ENCODE results near the gene CA5A.
A peak's percentile ranks its signal among the peaks of the same experiment; 100 is the strongest.
"Not testable (repeated sequence)": the region's sequence is repeated elsewhere in the genome, so short reads cannot be mapped to it uniquely, and the experiment has no call there.

Gene CA5A

GRCh38 chr16:87869061-87869878 is 67.1 kb downstream of the CA5A start, which contains the start of gene SLC7A5:
SLC7A5 (minus strand) TSS chr16:87869507; CDS start chr16:87869422, 85 bp downstream.
- DNase-seq (ENCODE audit: low read depth, low spot score) = peak; percentile 71

- DNase-seq (ENCODE audit: low read depth, low spot score) = peak; percentile 45
Observed at GRCh38 chr16:87868254-87869029, 67.9 kb downstream of the CA5A start.

GRCh38 chr16:87865902-87866555 is 70.3 kb downstream of the CA5A start:
- DNase-seq (ENCODE audit: low read depth, low spot score) = peak; percentile 20

- peak; percentile 23 for DNase-seq (ENCODE audit: low read depth, low spot score)
Observed at GRCh38 chr16:87864331-87864989, 71.9 kb downstream of the CA5A start.

GRCh38 chr16:87863327-87863635 is 73.0 kb downstream of the CA5A start:
- peak; percentile 14 for DNase-seq (ENCODE audit: low read depth, low spot score)

GRCh38 chr16:87862597-87863326 is 73.6 kb downstream of the CA5A start:
- not testable (repeated sequence) for DNase-seq (ENCODE audit: low read depth, low spot score)

- not testable (repeated sequence) for DNase-seq (ENCODE audit: low read depth, low spot score)
Observed at GRCh38 chr16:87861300-87862099, 74.8 kb downstream of the CA5A start.

- peak; percentile 77 for DNase-seq (ENCODE audit: low read depth, low spot score)
Observed at GRCh38 chr16:87860553-87861299, 75.6 kb downstream of the CA5A start.

GRCh38 chr16:87858151-87858993 is 78.0 kb downstream of the CA5A start:
- not testable (repeated sequence) for DNase-seq (ENCODE audit: low read depth, low spot score)

GRCh38 chr16:87856791-87857228 is 79.5 kb downstream of the CA5A start:
- DNase-seq (ENCODE audit: low read depth, low spot score) = no peak

GRCh38 chr16:87855852-87856715 is 80.2 kb downstream of the CA5A start:
- DNase-seq (ENCODE audit: low read depth, low spot score) = peak; percentile 74

- no peak for DNase-seq (ENCODE audit: low read depth, low spot score)
Observed at GRCh38 chr16:87854907-87855683, 81.2 kb downstream of the CA5A start.

GRCh38 chr16:87854053-87854906 is 82.0 kb downstream of the CA5A start:
- no peak for DNase-seq (ENCODE audit: low read depth, low spot score)

- DNase-seq (ENCODE audit: low read depth, low spot score) = peak; percentile 97
Observed at GRCh38 chr16:87853411-87854052, 82.8 kb downstream of the CA5A start.

GRCh38 chr16:87851601-87852000 is 84.7 kb downstream of the CA5A start:
- DNase-seq (ENCODE audit: low read depth, low spot score) = peak; percentile 87

Measured in ELF-1 (cell line).